ENCODE data around the gene FOXL2. TPM values are rescaled to one million over a fixed set of nuclear protein-coding genes. Genes with fewer than 3 reads are reported as not detected.

The FOXL2 gene
- total RNA-seq (not detected in 2 replicates), polyA plus RNA-seq (not detected in 2 replicates)

DNA sequence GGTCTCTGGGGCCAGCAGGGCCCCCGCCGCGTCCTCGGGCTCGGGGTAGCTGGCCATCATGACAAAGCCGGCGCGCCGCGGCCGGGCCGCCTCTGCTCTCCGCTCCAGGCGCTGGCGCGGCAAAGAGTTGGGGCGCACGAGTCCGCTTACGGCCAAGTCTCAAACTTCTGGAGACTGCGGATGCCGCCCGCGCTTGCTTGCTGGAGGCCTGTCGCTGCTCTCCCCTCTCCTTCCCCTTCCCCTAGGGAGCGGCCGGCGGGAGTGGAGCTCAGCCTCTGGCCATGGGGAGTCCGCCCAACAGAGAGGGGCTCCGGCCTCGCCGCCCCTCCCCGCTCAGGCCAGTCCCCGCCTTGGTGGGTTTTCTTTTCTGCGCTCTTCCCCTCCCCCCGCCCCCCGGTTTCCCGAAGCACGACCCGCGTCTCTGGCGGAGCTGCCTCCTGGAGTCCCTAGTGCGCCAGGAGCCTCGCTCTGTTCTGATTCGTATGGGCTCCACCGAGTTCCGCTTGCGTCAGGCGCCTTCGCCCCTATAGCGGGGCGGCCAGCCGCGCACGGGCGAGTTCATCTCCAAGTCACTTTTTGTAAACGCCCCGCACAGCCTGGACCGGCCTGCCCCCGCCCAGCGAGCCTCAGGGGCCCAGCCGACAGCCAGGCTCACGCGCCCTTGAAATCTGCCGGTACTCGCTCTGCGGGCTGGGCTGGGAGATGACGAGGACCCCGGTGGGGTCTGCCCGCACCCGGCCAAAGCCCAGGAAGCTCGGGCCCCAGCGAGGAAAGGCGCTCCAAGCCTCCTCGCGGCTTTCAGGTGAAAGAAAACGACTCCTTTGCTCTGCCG, at the start of gene FOXL2, which contains the start of gene FOXL2NB:
Gene FOXL2, minus strand, starts transcription at position 475 of the 832 bp plus-strand sequence. Its CDS starts 415 bp downstream, at position 60.
Gene FOXL2NB, plus strand, starts transcription at position 555 of the 832 bp plus-strand sequence. Its CDS starts 148 bp downstream, at position 703.
- peak within 1 kb of the TSS; percentile 94 for H3K4me2 ChIP-seq
- no peaks in the 10 kb centered on the region for H4K20me1 ChIP-seq (ENCODE audit: insufficient read depth, poor library complexity, severe bottlenecking)
- no peaks in the 10 kb centered on the region for H3K36me3 ChIP-seq (replicated peaks; ENCODE audit: insufficient read depth, low read depth)
- H3K27ac ChIP-seq, result no peak within 1 kb of the TSS
- H3K9me3 ChIP-seq (ENCODE audit: low read depth), result no peaks in the 10 kb centered on the region
- peak within 1 kb of the TSS; percentile 46 for H2AFZ ChIP-seq
- peak; percentile 83 for TF ChIP-seq EZH2 (IDR thresholded peaks at IDR 0.05; ENCODE audit: borderline replicate concordance)
- TF ChIP-seq, protein P1, sequence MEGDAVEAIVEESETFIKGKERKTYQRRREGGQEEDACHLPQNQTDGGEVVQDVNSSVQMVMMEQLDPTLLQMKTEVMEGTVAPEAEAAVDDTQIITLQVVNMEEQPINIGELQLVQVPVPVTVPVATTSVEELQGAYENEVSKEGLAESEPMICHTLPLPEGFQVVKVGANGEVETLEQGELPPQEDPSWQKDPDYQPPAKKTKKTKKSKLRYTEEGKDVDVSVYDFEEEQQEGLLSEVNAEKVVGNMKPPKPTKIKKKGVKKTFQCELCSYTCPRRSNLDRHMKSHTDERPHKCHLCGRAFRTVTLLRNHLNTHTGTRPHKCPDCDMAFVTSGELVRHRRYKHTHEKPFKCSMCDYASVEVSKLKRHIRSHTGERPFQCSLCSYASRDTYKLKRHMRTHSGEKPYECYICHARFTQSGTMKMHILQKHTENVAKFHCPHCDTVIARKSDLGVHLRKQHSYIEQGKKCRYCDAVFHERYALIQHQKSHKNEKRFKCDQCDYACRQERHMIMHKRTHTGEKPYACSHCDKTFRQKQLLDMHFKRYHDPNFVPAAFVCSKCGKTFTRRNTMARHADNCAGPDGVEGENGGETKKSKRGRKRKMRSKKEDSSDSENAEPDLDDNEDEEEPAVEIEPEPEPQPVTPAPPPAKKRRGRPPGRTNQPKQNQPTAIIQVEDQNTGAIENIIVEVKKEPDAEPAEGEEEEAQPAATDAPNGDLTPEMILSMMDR (IDR thresholded peaks at IDR 0.05; ENCODE audit: poor library complexity), result no peak
- TF ChIP-seq EZH2phosphoT487 (IDR thresholded peaks at IDR 0.05; ENCODE audit: low read depth, severe bottlenecking, unreplicated experiment), result no peak
- peaks cover 97% of the 10 kb centered on the region for H3K27me3 ChIP-seq
- peak within 1 kb of the TSS; percentile 29 for H3K4me3 ChIP-seq
- peak; percentile 47 for DNase-seq (ENCODE audit: low spot score)
- H3K79me2 ChIP-seq, result no peaks in the 10 kb centered on the region
- H3K4me1 ChIP-seq (ENCODE audit: insufficient read depth), result peaks cover 35% of the 10 kb centered on the region
- no peaks in the 10 kb centered on the region for H3K9me2 ChIP-seq (replicated peaks; ENCODE audit: insufficient read depth)
- WGBS (ENCODE audit: low lambda C conversion rate, missing lambda C conversion rate), result 2% methylated on average over 57 of the region's 78 CpGs

DNA sequence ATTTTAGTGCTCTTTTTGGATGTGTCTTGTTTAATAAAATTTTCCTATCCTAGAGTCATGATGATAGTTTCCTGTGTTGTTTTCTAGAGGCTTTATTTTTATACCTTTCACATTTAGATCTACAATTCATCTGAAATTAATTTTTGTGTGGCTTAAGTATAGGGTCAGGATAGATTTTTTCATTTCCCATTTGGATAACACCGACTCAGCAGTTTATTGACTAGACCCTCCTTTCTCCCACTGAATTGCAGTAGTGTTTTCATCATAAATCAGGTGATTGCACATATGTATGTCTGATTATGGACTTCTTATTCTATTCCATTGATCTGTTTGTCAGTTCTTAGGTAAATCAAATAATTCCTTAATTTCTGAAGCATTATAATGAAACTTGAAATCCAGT, 48.8 kb upstream of the FOXL2 start:
- H3K4me3 ChIP-seq, result no peak overlapping the region
- no peaks in the 10 kb centered on the region for H3K9me3 ChIP-seq (ENCODE audit: low read depth)
- H3K36me3 ChIP-seq (replicated peaks; ENCODE audit: insufficient read depth, low read depth), result no peaks in the 10 kb centered on the region
- DNase-seq (ENCODE audit: low spot score), result no peak
- TF ChIP-seq EZH2 (IDR thresholded peaks at IDR 0.05; ENCODE audit: borderline replicate concordance) (no peak), EZH2phosphoT487 (IDR thresholded peaks at IDR 0.05; ENCODE audit: low read depth, severe bottlenecking, unreplicated experiment) (no peak)
- TF ChIP-seq, protein P1 (IDR thresholded peaks at IDR 0.05; ENCODE audit: poor library complexity), result no peak
- no peaks in the 10 kb centered on the region for H3K4me1 ChIP-seq (ENCODE audit: insufficient read depth)
- 81% methylated on average over 1 of the region's 1 CpG for WGBS (ENCODE audit: low lambda C conversion rate, missing lambda C conversion rate)
- H4K20me1 ChIP-seq (ENCODE audit: insufficient read depth, poor library complexity, severe bottlenecking), result no peaks in the 10 kb centered on the region
- no peaks in the 10 kb centered on the region for H3K79me2 ChIP-seq
- H3K4me2 ChIP-seq, result no peak overlapping the region
- H3K9me2 ChIP-seq (replicated peaks; ENCODE audit: insufficient read depth), result no peaks in the 10 kb centered on the region
- H2AFZ ChIP-seq, result no peak overlapping the region
- no peak overlapping the region for H3K27ac ChIP-seq
- peaks cover 17% of the 10 kb centered on the region for H3K27me3 ChIP-seq

DNA sequence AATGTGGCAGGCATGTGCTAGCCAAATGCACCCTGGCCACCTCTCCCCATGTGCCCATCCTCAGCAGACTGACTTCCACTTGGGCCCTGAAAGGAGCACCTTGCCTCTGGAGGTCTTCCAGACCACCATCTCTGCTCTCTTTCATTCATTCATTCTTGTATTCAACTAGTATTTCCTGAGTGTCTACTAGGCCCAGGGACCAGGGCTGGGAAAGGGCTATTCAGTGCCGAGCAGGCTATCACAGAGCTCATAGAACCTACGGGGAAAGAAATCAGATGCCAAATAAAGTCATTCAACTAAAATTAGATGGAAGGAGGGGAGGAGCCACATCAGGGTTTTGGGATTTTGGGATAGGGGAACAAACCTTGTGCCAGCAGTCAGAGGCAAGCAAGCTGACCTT, 40.2 kb upstream of the FOXL2 start:
- H3K4me2 ChIP-seq, result no peak overlapping the region
- H3K9me2 ChIP-seq (replicated peaks; ENCODE audit: insufficient read depth), result no peaks in the 10 kb centered on the region
- WGBS (ENCODE audit: low lambda C conversion rate, missing lambda C conversion rate), result 90% methylated on average over 2 of the region's 2 CpGs
- DNase-seq (ENCODE audit: low spot score), result no peak
- no peak overlapping the region for H2AFZ ChIP-seq
- no peaks in the 10 kb centered on the region for H3K27me3 ChIP-seq
- no peaks in the 10 kb centered on the region for H3K36me3 ChIP-seq (replicated peaks; ENCODE audit: insufficient read depth, low read depth)
- H3K79me2 ChIP-seq, result no peaks in the 10 kb centered on the region
- TF ChIP-seq, protein P1 (IDR thresholded peaks at IDR 0.05; ENCODE audit: poor library complexity), result no peak
- TF ChIP-seq EZH2 (IDR thresholded peaks at IDR 0.05; ENCODE audit: borderline replicate concordance) (no peak), EZH2phosphoT487 (IDR thresholded peaks at IDR 0.05; ENCODE audit: low read depth, severe bottlenecking, unreplicated experiment) (no peak)
- no peaks in the 10 kb centered on the region for H3K9me3 ChIP-seq (ENCODE audit: low read depth)
- no peaks in the 10 kb centered on the region for H3K4me1 ChIP-seq (ENCODE audit: insufficient read depth)
- H3K27ac ChIP-seq, result no peak overlapping the region
- no peak overlapping the region for H3K4me3 ChIP-seq
- H4K20me1 ChIP-seq (ENCODE audit: insufficient read depth, poor library complexity, severe bottlenecking), result no peaks in the 10 kb centered on the region
